ENCODE results near the gene NAA38.
"Not testable (repeated sequence)": the region's sequence is repeated elsewhere in the genome, so short reads cannot be mapped to it uniquely, and the experiment has no call there.

NAA38 gene

DNA sequence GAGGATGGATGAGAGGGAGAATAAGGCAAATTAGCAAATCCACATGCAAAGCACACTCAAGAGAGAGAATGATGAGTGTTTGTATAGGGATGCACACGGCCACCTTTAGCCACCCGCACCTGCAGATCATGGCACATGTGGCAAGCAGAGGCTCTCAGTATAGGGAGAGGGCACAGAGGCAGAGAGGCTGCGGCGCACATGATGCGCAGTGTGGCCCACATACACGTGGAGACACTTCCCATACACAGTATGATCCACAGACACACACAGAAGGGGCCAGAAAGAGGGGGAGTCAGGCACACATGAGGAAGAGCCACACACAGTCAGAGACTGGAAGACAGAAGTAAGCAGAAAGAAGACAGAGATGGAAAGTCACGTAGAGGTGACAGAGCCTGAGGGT, 24.7 kb upstream of the NAA38 start:
- in situ Hi-C loops (cut with MboI; ENCODE audit: low sequenced_read_pairs), result no loop called here

DNA sequence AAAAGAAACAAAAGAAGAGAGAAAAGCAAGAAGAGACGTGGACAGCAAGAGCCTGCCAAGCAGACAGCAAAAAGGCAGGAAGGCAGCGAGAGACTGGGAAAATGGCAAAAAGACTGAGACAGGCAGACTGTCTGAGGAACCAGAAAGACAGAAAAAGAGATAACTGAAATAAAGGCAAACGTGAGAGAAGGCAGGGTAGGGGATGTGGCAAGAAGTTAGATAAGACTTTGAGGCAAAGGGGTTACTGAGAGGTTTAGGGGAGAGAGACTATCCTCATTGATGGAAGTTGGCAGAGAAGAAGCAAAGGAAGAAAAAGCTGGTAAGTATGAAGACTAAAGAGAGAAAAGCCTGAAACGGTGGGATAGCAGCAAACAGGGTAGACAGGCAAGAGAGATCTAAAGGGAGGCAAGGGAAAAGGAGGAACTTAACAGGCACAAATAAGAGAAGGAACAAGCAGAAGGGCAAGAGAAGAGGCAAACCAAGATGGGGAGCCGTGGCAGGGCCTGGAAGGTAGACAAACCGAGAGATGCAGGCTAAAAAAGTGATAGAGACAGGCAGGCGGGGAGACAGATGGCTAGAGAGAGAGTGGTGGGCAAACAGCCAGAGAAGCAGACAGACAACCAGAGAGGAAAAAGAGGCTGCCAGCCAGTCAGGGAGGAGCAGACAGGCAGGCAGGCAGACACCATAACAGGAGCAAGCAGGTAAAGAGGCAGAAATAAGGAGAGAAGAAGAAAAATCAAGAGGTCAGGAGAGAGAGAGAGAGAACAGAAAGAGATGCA, 24.1 kb upstream of the NAA38 start:
- in situ Hi-C loops (cut with MboI; ENCODE audit: low sequenced_read_pairs), result no loop called here

- in situ Hi-C loops (cut with MboI; ENCODE audit: low sequenced_read_pairs), result no loop called here
These were observed 22.9 kb upstream of the NAA38 start for GRCh38 chr17:7880076-7880868.

GRCh38 chr17:7878234-7878633, 20.9 kb upstream of the NAA38 start:
- in situ Hi-C loops (cut with MboI; ENCODE audit: low sequenced_read_pairs), result no loop called here

GRCh38 chr17:7875804-7876370, 18.5 kb upstream of the NAA38 start:
- in situ Hi-C loops (cut with MboI; ENCODE audit: low sequenced_read_pairs), result no loop called here

DNA sequence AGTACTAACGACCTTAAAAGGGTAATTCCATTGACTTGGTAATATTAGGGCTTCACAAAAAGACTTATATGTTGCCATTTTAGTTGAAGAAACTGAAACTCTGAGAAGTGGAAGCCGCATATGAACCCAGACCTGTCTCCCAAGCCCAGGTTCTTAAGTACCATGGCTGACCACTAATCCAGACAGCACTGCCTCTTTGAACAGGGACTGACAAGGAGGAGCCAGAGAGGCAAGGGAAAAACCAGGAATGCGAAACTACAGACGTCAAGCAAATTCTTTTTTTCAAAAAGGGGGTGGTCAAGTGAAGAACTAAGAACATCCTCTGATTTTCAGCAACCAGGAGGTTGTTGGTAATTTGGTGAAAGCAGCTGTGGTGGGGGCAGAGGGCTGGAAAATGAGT, 15.7 kb upstream of the NAA38 start:
- in situ Hi-C loops (cut with MboI; ENCODE audit: low sequenced_read_pairs), result no loop called here

DNA sequence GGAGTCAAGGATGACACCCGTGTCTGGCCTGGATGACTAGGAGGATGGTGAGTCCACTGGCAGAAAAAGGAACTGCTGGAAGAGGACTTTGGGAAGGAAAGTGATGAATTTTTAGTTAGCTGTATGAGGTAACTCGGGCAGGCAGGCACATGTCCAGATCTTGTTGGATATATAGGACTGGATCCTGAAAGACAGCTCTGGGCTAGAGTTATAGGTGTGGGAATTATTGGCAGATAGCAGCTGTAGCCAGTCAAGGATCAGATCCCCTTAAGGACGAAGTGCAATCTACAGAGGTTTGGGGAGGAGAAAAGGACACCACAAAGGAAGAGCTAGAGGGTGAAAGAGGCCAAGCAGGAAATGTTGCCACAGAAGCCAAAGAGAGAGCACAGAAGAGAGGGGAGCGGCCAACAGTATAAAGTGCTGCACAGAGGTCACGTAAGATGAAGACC, 10.5 kb upstream of the NAA38 start:
- in situ Hi-C loops (cut with MboI; ENCODE audit: low sequenced_read_pairs), result no loop called here

GRCh38 chr17:7864995-7865650, 7.8 kb upstream of the NAA38 start:
- in situ Hi-C loops (cut with MboI; ENCODE audit: low sequenced_read_pairs), result no loop called here

GRCh38 chr17:7864384-7864783, 7.0 kb upstream of the NAA38 start:
- in situ Hi-C loops (cut with MboI; ENCODE audit: low sequenced_read_pairs), result not testable (repeated sequence)

- in situ Hi-C loops (cut with MboI; ENCODE audit: low sequenced_read_pairs), result no loop called here
These were observed 5.5 kb upstream of the NAA38 start for GRCh38 chr17:7862692-7863437.

DNA sequence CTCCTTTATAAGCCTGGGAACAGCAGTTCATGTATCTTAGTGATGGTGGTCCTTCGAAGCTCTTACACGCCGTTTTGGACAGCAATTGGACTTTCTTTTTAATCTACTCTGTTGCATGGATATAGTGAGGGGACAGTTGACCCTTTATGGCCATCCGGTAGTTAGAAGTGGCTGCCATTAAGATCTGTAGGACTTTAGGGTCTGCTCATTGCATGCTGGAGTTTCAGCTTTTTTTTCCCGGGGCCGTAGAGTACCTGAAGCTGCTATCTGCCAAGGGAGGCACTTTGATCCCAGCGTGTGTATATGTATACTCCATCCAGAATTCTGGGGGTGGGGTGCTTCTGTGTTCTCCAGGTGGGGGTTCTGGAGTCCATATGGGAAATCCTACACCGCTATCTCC, 1.7 kb upstream of the NAA38 start:
- in situ Hi-C loops (cut with MboI; ENCODE audit: low sequenced_read_pairs), result no loop called here

DNA sequence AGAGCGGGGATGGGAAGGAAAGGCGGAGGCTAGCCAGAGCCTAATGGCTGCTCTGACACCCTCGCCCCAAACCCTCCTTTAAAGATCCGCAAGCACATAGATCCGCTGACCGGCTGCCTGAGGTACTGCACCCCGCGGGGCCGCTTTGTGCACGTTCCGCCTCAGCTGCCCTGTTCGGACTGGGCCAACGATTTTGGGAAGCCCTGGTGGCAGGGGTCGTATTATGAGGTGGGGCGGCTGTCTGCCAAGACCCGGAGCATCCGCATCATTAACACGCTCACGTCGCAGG, 1.1 kb upstream of the NAA38 start:
- in situ Hi-C loops (cut with MboI; ENCODE audit: low sequenced_read_pairs), result no loop called here

DNA sequence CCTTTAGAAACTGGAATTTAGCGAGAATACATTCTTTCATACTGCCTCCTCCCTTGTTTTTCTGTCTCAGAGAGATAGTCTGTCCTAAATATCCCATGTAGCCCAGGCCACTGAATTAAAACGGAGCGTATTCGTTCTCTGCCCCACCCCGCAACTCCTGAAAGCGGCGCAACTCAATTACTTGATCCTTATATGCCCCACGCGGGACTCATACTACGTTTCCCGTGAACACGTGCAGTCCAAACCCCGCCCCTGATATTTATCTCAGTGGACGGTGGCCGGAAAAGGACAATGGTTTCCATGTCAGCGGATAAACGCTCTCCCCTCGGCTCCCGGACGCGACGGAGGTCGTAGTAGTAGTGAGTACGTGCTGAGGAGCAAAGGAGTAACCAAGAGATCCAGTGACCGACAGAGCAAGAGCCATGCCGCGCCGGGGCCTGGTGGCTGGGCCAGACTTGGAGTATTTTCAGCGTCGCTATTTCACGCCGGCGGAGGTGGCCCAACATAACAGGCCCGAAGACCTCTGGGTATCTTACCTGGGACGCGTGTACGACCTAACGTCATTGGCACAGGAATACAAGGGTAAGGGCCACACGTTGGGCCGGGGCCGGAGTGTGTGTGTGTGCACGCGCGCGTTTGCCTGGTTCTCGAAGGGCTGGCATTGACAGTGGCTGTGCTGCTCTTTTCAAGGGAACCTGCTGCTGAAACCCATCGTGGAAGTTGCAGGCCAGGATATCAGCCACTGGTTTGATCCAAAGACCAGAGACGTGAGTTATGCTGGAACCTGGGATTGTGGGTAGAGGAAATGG, 558 bp upstream of the NAA38 start, which contains the start of gene CYB5D1:
TSS of gene CYB5D1 (plus strand) at position 291 of the 809 bp plus-strand sequence. CDS start at position 423, 132 bp downstream.
- in situ Hi-C loops (cut with MboI; ENCODE audit: low sequenced_read_pairs), result no loop called here

- in situ Hi-C loops (cut with MboI; ENCODE audit: low sequenced_read_pairs), result no loop called here
These were observed 1.1 kb downstream of the NAA38 start for GRCh38 chr17:7856011-7856810.

DNA sequence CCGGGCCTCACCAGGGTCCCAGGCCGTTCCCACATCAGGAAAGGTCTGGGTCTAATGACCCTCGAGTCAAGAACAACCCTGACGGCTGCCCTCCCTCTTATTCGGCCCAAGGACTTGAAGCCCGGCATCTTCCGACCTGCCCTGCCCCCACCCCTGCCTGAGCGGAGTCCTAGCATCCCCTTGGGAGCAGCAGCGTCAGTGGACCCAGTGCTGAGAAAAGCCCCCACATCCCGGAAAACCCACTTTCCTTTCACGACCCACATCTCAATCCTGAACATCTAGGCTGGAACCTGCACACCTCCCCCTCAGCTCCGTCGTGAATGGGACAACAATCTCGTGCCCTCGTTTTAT, 1.7 kb downstream of the NAA38 start:
- in situ Hi-C loops (cut with MboI; ENCODE audit: low sequenced_read_pairs), result no loop called here

GRCh38 chr17:7854851-7855659, 2.3 kb downstream of the NAA38 start, which contains the start of gene TMEM88:
TMEM88 (plus strand) TSS chr17:7855066; CDS start chr17:7855075, 9 bp downstream.
- in situ Hi-C loops (cut with MboI; ENCODE audit: low sequenced_read_pairs), result no loop called here

DNA sequence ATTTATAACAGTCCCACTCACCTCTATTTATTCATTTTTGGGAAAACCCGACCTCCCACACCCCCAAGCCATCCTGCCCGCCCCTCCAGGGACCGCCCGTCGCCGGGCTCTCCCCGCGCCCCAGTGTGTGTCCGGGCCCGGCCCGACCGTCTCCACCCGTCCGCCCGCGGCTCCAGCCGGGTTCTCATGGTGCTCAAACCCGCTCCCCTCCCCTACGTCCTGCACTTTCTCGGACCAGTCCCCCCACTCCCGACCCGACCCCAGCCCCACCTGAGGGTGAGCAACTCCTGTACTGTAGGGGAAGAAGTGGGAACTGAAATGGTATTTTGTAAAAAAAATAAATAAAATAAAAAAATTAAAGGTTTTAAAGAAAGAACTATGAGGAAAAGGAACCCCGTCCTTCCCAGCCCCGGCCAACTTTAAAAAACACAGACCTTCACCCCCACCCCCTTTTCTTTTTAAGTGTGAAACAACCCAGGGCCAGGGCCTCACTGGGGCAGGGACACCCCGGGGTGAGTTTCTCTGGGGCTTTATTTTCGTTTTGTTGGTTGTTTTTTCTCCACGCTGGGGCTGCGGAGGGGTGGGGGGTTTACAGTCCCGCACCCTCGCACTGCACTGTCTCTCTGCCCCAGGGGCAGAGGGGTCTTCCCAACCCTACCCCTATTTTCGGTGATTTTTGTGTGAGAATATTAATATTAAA, 3.1 kb downstream of the NAA38 start:
- in situ Hi-C loops (cut with MboI; ENCODE audit: low sequenced_read_pairs), result no loop called here

GRCh38 chr17:7853691-7854038, 3.7 kb downstream of the NAA38 start:
- in situ Hi-C loops (cut with MboI; ENCODE audit: low sequenced_read_pairs), result no loop called here

Data from hTERT RPE-1 (cell line).